NCI-H748 (cell line): ENCODE measurements around the gene P2RY4.
A peak's percentile ranks its signal among the peaks of the same experiment; 100 is the strongest.
"Not testable (repeated sequence)": the region's sequence is repeated elsewhere in the genome, so short reads cannot be mapped to it uniquely, and the experiment has no call there.

Source experiments
- DNase-seq: peaks from one replicate; lab custom pipeline; 2025; ENCODE audit not compliant: unreplicated experiment; lab: John Stamatoyannopoulos, UW

P2RY4 gene

GRCh38 chrX:70244881-70245280, 15.1 kb downstream of the P2RY4 start:
- no peak for DNase-seq

GRCh38 chrX:70243601-70244000, 16.4 kb downstream of the P2RY4 start:
- DNase-seq: not testable (repeated sequence)

- no peak for DNase-seq
Measured at GRCh38 chrX:70241501-70241900, 18.5 kb downstream of the P2RY4 start.

GRCh38 chrX:70240751-70241150, 19.3 kb downstream of the P2RY4 start:
- DNase-seq: no peak

GRCh38 chrX:70234355-70234754, 25.6 kb downstream of the P2RY4 start, which contains the start of gene AWAT1:
Gene AWAT1 (plus strand): TSS chrX:70234655. CDS start chrX:70234696, 41 bp downstream.
- DNase-seq: no peak

GRCh38 chrX:70231666-70232065, 28.3 kb downstream of the P2RY4 start:
- no peak for DNase-seq

- no peak for DNase-seq
Measured at GRCh38 chrX:70226687-70227086, 33.3 kb downstream of the P2RY4 start.

GRCh38 chrX:70226048-70226447, 34.0 kb downstream of the P2RY4 start:
- DNase-seq: no peak

GRCh38 chrX:70219938-70220764, 39.9 kb downstream of the P2RY4 start:
- DNase-seq: peak; percentile 97

GRCh38 chrX:70209570-70209969, 50.4 kb downstream of the P2RY4 start:
- DNase-seq: peak; percentile 76

- DNase-seq: peak; percentile 25
Measured at GRCh38 chrX:70208479-70208878, 51.5 kb downstream of the P2RY4 start.
